Thyroid gland (tissue), 4 donors: ENCODE data around the gene ZBP1.

ENCODE experiments used
- CTCF ChIP-seq, 6 experiments: fragments of 200-600 bp in 3 of 6; fragments of 450-650 bp in 3 of 6; sonication (generic) in 3 of 6; IDR thresholded peaks; one replicate each; pipeline ENCODE4 v1.5.1; 2016 to 2019; ENCODE audit warnings: antibody characterized with exemption in 6 of 6, mild to moderate bottlenecking in 2 of 6, inconsistent platforms in 1 of 6, moderate library complexity in 1 of 6
- POLR2A ChIP-seq, 2 donors: fragments of 450-650 bp; IDR thresholded peaks; one replicate each; pipeline ENCODE4 v1.6.1; 2017; ENCODE audit warnings: antibody characterized with exemption in 2 of 2, mild to moderate bottlenecking in 2 of 2, moderate library complexity in 1 of 2

GRCh38 chr20:57660181-57660921, 40.1 kb upstream of the ZBP1 start:
- TF ChIP-seq CTCF (IDR thresholded peaks at IDR 0.05) (no peak), POLR2A (IDR thresholded peaks at IDR 0.05) (no peak)
